Choroid plexus epithelial cell (primary cell): ENCODE measurements around the gene TMEM52.

ENCODE experiments used
- DNase-seq: peaks from one replicate; pipeline ENCODE4 v3.0.0-alpha.2; 2010; ENCODE audit warnings: low read depth
- H3K4me3 ChIP-seq: 2 replicates; pipeline ENCODE4 v1.5.1; 2011; ENCODE audit warnings: low read depth, mild to moderate bottlenecking, control low read depth, low read length, moderate library complexity
- CTCF ChIP-seq: conservative IDR thresholded peaks from 2 replicates; pipeline ENCODE4 v1.5.1; 2011; ENCODE audit warnings: low read depth, mild to moderate bottlenecking, control low read depth, inconsistent platforms, low read length, moderate library complexity

TMEM52 gene

GRCh38 chr1:1907098-1907736, 11.9 kb downstream of the TMEM52 start:
- no peak for DNase-seq
- no peak overlapping the region for H3K4me3 ChIP-seq

GRCh38 chr1:1906185-1907097, 12.6 kb downstream of the TMEM52 start:
- no peak overlapping the region for H3K4me3 ChIP-seq
- DNase-seq: peak; percentile 83
- peak; percentile 98 for TF ChIP-seq CTCF

More at GRCh38 chr1:1907098-1907736, 11.9 kb downstream of the TMEM52 start:
- TF ChIP-seq CTCF: no peak

GRCh38 chr1:1903224-1903623, 15.9 kb downstream of the TMEM52 start:
- DNase-seq: no peak
- no peak for TF ChIP-seq CTCF
- H3K4me3 ChIP-seq: no peak overlapping the region

- DNase-seq: no peak
- no peak for TF ChIP-seq CTCF
Observed at GRCh38 chr1:1901641-1902294, 17.3 kb downstream of the TMEM52 start.

GRCh38 chr1:1900883-1901640, 18.0 kb downstream of the TMEM52 start:
- DNase-seq: no peak
- TF ChIP-seq CTCF: no peak
- no peak overlapping the region for H3K4me3 ChIP-seq

More at GRCh38 chr1:1901641-1902294, 17.3 kb downstream of the TMEM52 start:
- H3K4me3 ChIP-seq: no peak overlapping the region

- DNase-seq: no peak
- no peak overlapping the region for H3K4me3 ChIP-seq
- TF ChIP-seq CTCF: no peak
Observed at GRCh38 chr1:1899967-1900327, 19.1 kb downstream of the TMEM52 start.
